NCI-H146 treated with DMSO at 0.1 percent for 48 hours (cell line): ENCODE measurements around the gene CAPN12.

Experiments
- DNase-seq: peaks from one replicate; lab custom pipeline; 2025; ENCODE audit not compliant: unreplicated experiment; lab: John Stamatoyannopoulos, UW

The CAPN12 gene

GRCh38 chr19:38698225-38699026 lies 45.8 kb downstream of the CAPN12 start:
- DNase-seq: no peak

- DNase-seq: no peak
Measured at GRCh38 chr19:38697641-38698071, 46.6 kb downstream of the CAPN12 start.

GRCh38 chr19:38697197-38697596 lies 47.1 kb downstream of the CAPN12 start:
- no peak for DNase-seq

- no peak for DNase-seq
Measured at GRCh38 chr19:38696729-38697055, 47.6 kb downstream of the CAPN12 start.

GRCh38 chr19:38695832-38696728 lies 48.2 kb downstream of the CAPN12 start:
- DNase-seq: no peak

GRCh38 chr19:38695317-38695683 lies 49.0 kb downstream of the CAPN12 start:
- no peak for DNase-seq

GRCh38 chr19:38693380-38694223 lies 50.7 kb downstream of the CAPN12 start:
- no peak for DNase-seq

- DNase-seq: no peak
Measured at GRCh38 chr19:38692458-38693379, 51.6 kb downstream of the CAPN12 start.

- DNase-seq: no peak
Measured at GRCh38 chr19:38691938-38692457, 52.3 kb downstream of the CAPN12 start.

GRCh38 chr19:38690832-38691231 lies 53.4 kb downstream of the CAPN12 start:
- no peak for DNase-seq

GRCh38 chr19:38690146-38690545 lies 54.1 kb downstream of the CAPN12 start:
- no peak for DNase-seq

- DNase-seq: no peak
Measured at GRCh38 chr19:38687837-38688378, 56.4 kb downstream of the CAPN12 start.

- DNase-seq: no peak
Measured at GRCh38 chr19:38686530-38686888, 57.8 kb downstream of the CAPN12 start.

GRCh38 chr19:38685666-38686529 lies 58.4 kb downstream of the CAPN12 start:
- DNase-seq: no peak

- no peak for DNase-seq
Measured at GRCh38 chr19:38684862-38685665, 59.2 kb downstream of the CAPN12 start.

GRCh38 chr19:38684078-38684861 lies 60.0 kb downstream of the CAPN12 start:
- DNase-seq: peak; percentile 58

- DNase-seq: peak; percentile 27
Measured at GRCh38 chr19:38683393-38684077, 60.7 kb downstream of the CAPN12 start.
